Measurements from ENCODE around the gene MACF1.
"Not testable (repeated sequence)": the region's sequence is repeated elsewhere in the genome, so short reads cannot be mapped to it uniquely, and the experiment has no call there.

Gene MACF1

GRCh38 chr1:39492118-39493042 is 287.9 kb downstream of the MACF1 start:
- H3K4me1 ChIP-seq (ENCODE audit: control insufficient read depth, insufficient read depth, low read length, poor library complexity, severe bottlenecking); H3K27ac ChIP-seq (ENCODE audit: insufficient read depth, low read length, poor library complexity, severe bottlenecking); DNase-seq; H3K27me3 ChIP-seq (replicated peaks; ENCODE audit: control insufficient read depth, insufficient read depth, low read length, poor library complexity, severe bottlenecking); H3K9me3 ChIP-seq (ENCODE audit: control insufficient read depth, low read length); H3K36me3 ChIP-seq (ENCODE audit: control insufficient read depth, insufficient read depth, low read length); H3K4me3 ChIP-seq (ENCODE audit: insufficient read depth, low read depth, low read length, poor library complexity, severe bottlenecking): not testable (repeated sequence)

DNA sequence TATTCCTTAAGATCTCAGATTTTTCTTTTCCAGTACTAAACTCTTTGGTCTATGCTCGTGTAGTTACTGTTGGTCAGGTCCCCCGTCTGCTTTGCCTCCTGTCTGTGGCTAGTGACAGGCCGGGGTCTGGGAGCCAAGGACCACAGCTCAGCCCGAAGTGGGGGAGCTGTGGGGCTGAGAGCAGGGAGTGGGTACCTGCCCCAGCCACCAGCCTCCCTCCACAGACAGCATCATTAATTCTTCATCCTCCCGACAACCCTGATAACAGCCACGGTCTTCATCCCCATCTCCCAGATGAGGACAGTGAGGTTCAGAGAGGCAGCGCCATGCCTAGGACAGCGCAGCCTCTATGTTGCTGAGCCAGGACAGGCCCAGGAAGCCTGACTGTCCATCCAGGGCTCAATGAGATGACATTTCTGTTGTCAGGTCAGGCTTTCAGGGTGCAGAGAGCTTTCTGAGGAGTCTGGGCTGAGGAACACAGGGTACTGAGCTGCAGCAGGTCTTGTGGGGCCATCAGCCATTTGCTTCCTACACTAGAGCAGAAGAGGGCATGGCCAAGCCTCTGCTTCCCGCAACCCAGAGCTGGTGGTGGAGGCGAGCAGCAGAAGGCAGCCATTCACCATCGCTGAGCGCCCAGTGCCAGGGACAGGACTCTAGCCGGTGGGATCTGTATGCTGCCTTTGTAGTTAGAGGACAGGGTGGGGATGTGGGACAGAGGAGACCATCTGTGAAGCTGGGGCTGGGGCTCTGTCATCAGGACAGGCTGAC is 288.7 kb downstream of the MACF1 start:
- H3K4me1 ChIP-seq (ENCODE audit: control insufficient read depth, insufficient read depth, low read length, poor library complexity, severe bottlenecking); H3K9me3 ChIP-seq (ENCODE audit: control insufficient read depth, low read length); H3K36me3 ChIP-seq (ENCODE audit: control insufficient read depth, insufficient read depth, low read length); H3K27me3 ChIP-seq (replicated peaks; ENCODE audit: control insufficient read depth, insufficient read depth, low read length, poor library complexity, severe bottlenecking); H3K27ac ChIP-seq (ENCODE audit: insufficient read depth, low read length, poor library complexity, severe bottlenecking); H3K4me3 ChIP-seq (ENCODE audit: insufficient read depth, low read depth, low read length, poor library complexity, severe bottlenecking); DNase-seq: not testable (repeated sequence)

GRCh38 chr1:39494671-39495410 is 290.3 kb downstream of the MACF1 start:
- DNase-seq, result no peak
- Histone ChIP-seq H3K9me3 (ENCODE audit: control insufficient read depth, low read length) (no peaks in the 10 kb centered on the region), H3K4me3 (ENCODE audit: insufficient read depth, low read depth, low read length, poor library complexity, severe bottlenecking) (no peak overlapping the region), H3K27me3 (replicated peaks; ENCODE audit: control insufficient read depth, insufficient read depth, low read length, poor library complexity, severe bottlenecking) (no peaks in the 10 kb centered on the region), H3K27ac (ENCODE audit: insufficient read depth, low read length, poor library complexity, severe bottlenecking) (no peak overlapping the region), H3K4me1 (ENCODE audit: control insufficient read depth, insufficient read depth, low read length, poor library complexity, severe bottlenecking) (peaks cover 10% of the 10 kb centered on the region), H3K36me3 (ENCODE audit: control insufficient read depth, insufficient read depth, low read length) (no peaks in the 10 kb centered on the region)

- H3K27ac ChIP-seq (ENCODE audit: insufficient read depth, low read length, poor library complexity, severe bottlenecking); H3K4me3 ChIP-seq (ENCODE audit: insufficient read depth, low read depth, low read length, poor library complexity, severe bottlenecking); H3K27me3 ChIP-seq (replicated peaks; ENCODE audit: control insufficient read depth, insufficient read depth, low read length, poor library complexity, severe bottlenecking); H3K4me1 ChIP-seq (ENCODE audit: control insufficient read depth, insufficient read depth, low read length, poor library complexity, severe bottlenecking); H3K36me3 ChIP-seq (ENCODE audit: control insufficient read depth, insufficient read depth, low read length); H3K9me3 ChIP-seq (ENCODE audit: control insufficient read depth, low read length); DNase-seq: not testable (repeated sequence)
Measured at GRCh38 chr1:39496520-39496919, 292.0 kb downstream of the MACF1 start.

- no peak overlapping the region for H3K4me3 ChIP-seq (ENCODE audit: insufficient read depth, low read depth, low read length, poor library complexity, severe bottlenecking)
Measured at GRCh38 chr1:39497585-39497984, 293.1 kb downstream of the MACF1 start.

GRCh38 chr1:39498096-39498710 is 293.7 kb downstream of the MACF1 start:
- not testable (repeated sequence) for H3K27ac ChIP-seq (ENCODE audit: insufficient read depth, low read length, poor library complexity, severe bottlenecking); H3K36me3 ChIP-seq (ENCODE audit: control insufficient read depth, insufficient read depth, low read length); DNase-seq; H3K4me3 ChIP-seq (ENCODE audit: insufficient read depth, low read depth, low read length, poor library complexity, severe bottlenecking); H3K9me3 ChIP-seq (ENCODE audit: control insufficient read depth, low read length); H3K4me1 ChIP-seq (ENCODE audit: control insufficient read depth, insufficient read depth, low read length, poor library complexity, severe bottlenecking); H3K27me3 ChIP-seq (replicated peaks; ENCODE audit: control insufficient read depth, insufficient read depth, low read length, poor library complexity, severe bottlenecking)

More at GRCh38 chr1:39497585-39497984, 293.1 kb downstream of the MACF1 start:
- no peak for DNase-seq
- no peaks in the 10 kb centered on the region for H3K27me3 ChIP-seq (replicated peaks; ENCODE audit: control insufficient read depth, insufficient read depth, low read length, poor library complexity, severe bottlenecking)
- no peak overlapping the region for H3K27ac ChIP-seq (ENCODE audit: insufficient read depth, low read length, poor library complexity, severe bottlenecking)
- no peaks in the 10 kb centered on the region for H3K9me3 ChIP-seq (ENCODE audit: control insufficient read depth, low read length)
- no peaks in the 10 kb centered on the region for H3K4me1 ChIP-seq (ENCODE audit: control insufficient read depth, insufficient read depth, low read length, poor library complexity, severe bottlenecking)
- H3K36me3 ChIP-seq (ENCODE audit: control insufficient read depth, insufficient read depth, low read length), result no peaks in the 10 kb centered on the region

DNA sequence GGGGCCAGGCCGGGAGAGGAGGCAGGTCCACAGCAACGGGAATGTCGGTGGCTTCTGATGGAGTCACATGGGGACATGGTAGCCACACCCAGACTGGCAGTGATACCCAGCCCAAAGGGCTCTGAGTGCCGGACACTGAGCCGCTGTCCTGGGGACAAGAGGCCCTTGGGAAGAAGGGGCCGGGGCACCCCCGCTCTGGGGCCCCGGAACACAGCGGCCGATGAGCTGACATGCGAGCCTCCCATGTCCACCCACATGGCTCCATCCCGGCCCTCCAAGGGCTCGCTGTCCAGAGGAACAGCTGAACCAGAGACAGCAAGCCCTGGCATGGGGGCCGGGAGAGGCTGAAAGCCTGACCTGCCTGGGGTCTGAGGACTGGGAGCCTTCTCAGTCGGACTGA is 294.3 kb downstream of the MACF1 start:
- not testable (repeated sequence) for DNase-seq; H3K4me1 ChIP-seq (ENCODE audit: control insufficient read depth, insufficient read depth, low read length, poor library complexity, severe bottlenecking); H3K27ac ChIP-seq (ENCODE audit: insufficient read depth, low read length, poor library complexity, severe bottlenecking); H3K9me3 ChIP-seq (ENCODE audit: control insufficient read depth, low read length); H3K4me3 ChIP-seq (ENCODE audit: insufficient read depth, low read depth, low read length, poor library complexity, severe bottlenecking); H3K27me3 ChIP-seq (replicated peaks; ENCODE audit: control insufficient read depth, insufficient read depth, low read length, poor library complexity, severe bottlenecking); H3K36me3 ChIP-seq (ENCODE audit: control insufficient read depth, insufficient read depth, low read length)

DNA sequence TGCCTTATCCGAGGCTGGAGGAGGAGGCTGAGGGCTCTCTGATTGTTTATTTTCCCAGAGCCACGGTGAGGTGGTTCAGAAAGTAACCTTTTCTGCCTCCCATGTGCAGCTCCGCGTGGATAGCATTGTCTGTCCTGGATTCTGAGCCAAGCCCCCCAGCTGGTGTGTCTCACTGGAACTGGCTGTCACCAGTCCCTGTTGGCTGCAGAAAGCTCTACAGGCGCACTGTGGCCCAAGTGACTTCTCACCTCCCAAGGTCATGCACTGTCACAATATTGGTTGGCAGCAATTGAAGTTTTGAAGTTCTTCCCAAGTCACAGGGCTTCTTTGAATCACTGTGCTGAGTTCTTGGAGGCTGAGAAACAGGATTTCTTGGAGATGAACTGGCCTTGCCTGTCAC is 295.2 kb downstream of the MACF1 start:
- Histone ChIP-seq H3K9me3 (ENCODE audit: control insufficient read depth, low read length) (no peaks in the 10 kb centered on the region), H3K27me3 (replicated peaks; ENCODE audit: control insufficient read depth, insufficient read depth, low read length, poor library complexity, severe bottlenecking) (no peaks in the 10 kb centered on the region), H3K4me1 (ENCODE audit: control insufficient read depth, insufficient read depth, low read length, poor library complexity, severe bottlenecking) (no peaks in the 10 kb centered on the region), H3K36me3 (ENCODE audit: control insufficient read depth, insufficient read depth, low read length) (no peaks in the 10 kb centered on the region), H3K4me3 (ENCODE audit: insufficient read depth, low read depth, low read length, poor library complexity, severe bottlenecking) (no peak overlapping the region), H3K27ac (ENCODE audit: insufficient read depth, low read length, poor library complexity, severe bottlenecking) (no peak overlapping the region)
- no peak for DNase-seq

GRCh38 chr1:39500862-39501389 is 296.4 kb downstream of the MACF1 start:
- Histone ChIP-seq H3K36me3 (ENCODE audit: control insufficient read depth, insufficient read depth, low read length) (no peaks in the 10 kb centered on the region), H3K27me3 (replicated peaks; ENCODE audit: control insufficient read depth, insufficient read depth, low read length, poor library complexity, severe bottlenecking) (no peaks in the 10 kb centered on the region), H3K9me3 (ENCODE audit: control insufficient read depth, low read length) (no peaks in the 10 kb centered on the region), H3K4me1 (ENCODE audit: control insufficient read depth, insufficient read depth, low read length, poor library complexity, severe bottlenecking) (no peaks in the 10 kb centered on the region), H3K4me3 (ENCODE audit: insufficient read depth, low read depth, low read length, poor library complexity, severe bottlenecking) (no peak overlapping the region), H3K27ac (ENCODE audit: insufficient read depth, low read length, poor library complexity, severe bottlenecking) (no peak overlapping the region)
- no peak for DNase-seq
